CD4-positive, CD25-positive, alpha-beta regulatory T cell (primary cell): ENCODE results near the gene STARD8. TPM values are rescaled to one million over a fixed set of nuclear protein-coding genes. Genes with fewer than 3 reads are reported as not detected.

Experiments
- ATAC-seq, 2 donors: fragments of 150-1000 bp; cut with Tn5 transposase; one replicate each; pipeline ENCODE4 v1.10.0; 2021; ENCODE audit warnings: low read depth in 2 of 2, moderate number of reproducible peaks in 2 of 2, moderate library complexity in 1 of 2
- DNase-seq, 3 donors: peaks; one replicate each; pipeline versions ENCODE4 v3.0.0 to v3.0.0-alpha.2; 2012 to 2022; ENCODE audit warnings: mixed read lengths in 1 of 3
- H3K27ac ChIP-seq: one replicate; pipeline ENCODE4 v1.7.0; 2013; ENCODE audit warnings: mild to moderate bottlenecking, low read length; ENCODE audit not compliant: insufficient read depth, poor library complexity, severe bottlenecking
- H3K27me3 ChIP-seq: one replicate; pipeline ENCODE4 v1.7.0; 2013; ENCODE audit warnings: low read length; ENCODE audit not compliant: control insufficient read depth, insufficient read depth
- H3K36me3 ChIP-seq: one replicate; pipeline ENCODE4 v1.7.0; 2013; ENCODE audit warnings: mild to moderate bottlenecking, low read length, moderate library complexity; ENCODE audit not compliant: control insufficient read depth, insufficient read depth
- H3K4me1 ChIP-seq: 2 replicates; pipeline ENCODE4 v1.7.0; 2013; ENCODE audit warnings: mild to moderate bottlenecking, low read length; ENCODE audit not compliant: insufficient read depth, control insufficient read depth, poor library complexity, severe bottlenecking
- H3K4me3 ChIP-seq: one replicate; pipeline ENCODE4 v1.7.0; 2013; ENCODE audit warnings: low read depth, mild to moderate bottlenecking, low read length, moderate library complexity
- H3K9me3 ChIP-seq, 2 experiments: 1 replicate in 1 of 2; 2 replicates in 1 of 2; pipeline ENCODE4 v1.7.0; 2013; ENCODE audit warnings: low read length in 2 of 2, mild to moderate bottlenecking in 1 of 2, moderate library complexity in 1 of 2; ENCODE audit not compliant: control insufficient read depth in 2 of 2
- H3K27ac Mint-ChIP-seq, 3 donors: one replicate each; pipeline ENCODE4 v1.8.0; 2020 to 2022; ENCODE audit warnings: mild to moderate bottlenecking in 3 of 3, mixed read lengths in 3 of 3, moderate library complexity in 2 of 3
- H3K27me3 Mint-ChIP-seq: one replicate; pipeline ENCODE4 v1.8.0; 2022; ENCODE audit warnings: mild to moderate bottlenecking, mixed read lengths
- H3K36me3 Mint-ChIP-seq: one replicate; pipeline ENCODE4 v1.8.0; 2020; ENCODE audit warnings: mixed read lengths
- H3K4me1 Mint-ChIP-seq, 4 donors: one replicate each; pipeline ENCODE4 v1.8.0; 2020 to 2022; ENCODE audit warnings: mixed read lengths in 4 of 4, mild to moderate bottlenecking in 1 of 4
- H3K4me3 Mint-ChIP-seq, 4 donors: one replicate each; pipeline ENCODE4 v1.8.0; 2020 to 2022; ENCODE audit warnings: mild to moderate bottlenecking in 4 of 4, mixed read lengths in 4 of 4, moderate library complexity in 3 of 4
- H3K9me3 Mint-ChIP-seq, 7 donors: one replicate each; pipeline ENCODE4 v1.8.0; 2020 to 2022; ENCODE audit warnings: mixed read lengths in 7 of 7, mild to moderate bottlenecking in 3 of 7, moderate library complexity in 2 of 7
- polyA plus RNA-seq, 4 donors: library from polyadenylated mRNA; unstranded; fragments of 300-500 nt; fragmentation: Illumina TruSeq; gene quantifications; one replicate each; pipeline ENCODE4 v1.2.3, GENCODE V29; 2021
- total RNA-seq: library from RNA; stranded (reverse); gene quantifications from one replicate; pipeline ENCODE4 v1.2.3, GENCODE V29; 2022

STARD8 gene
- total and polyA plus RNA-seq, 5 donors from 2014 or later = 0.21 to 0.57 TPM; not detected in 3

DNA sequence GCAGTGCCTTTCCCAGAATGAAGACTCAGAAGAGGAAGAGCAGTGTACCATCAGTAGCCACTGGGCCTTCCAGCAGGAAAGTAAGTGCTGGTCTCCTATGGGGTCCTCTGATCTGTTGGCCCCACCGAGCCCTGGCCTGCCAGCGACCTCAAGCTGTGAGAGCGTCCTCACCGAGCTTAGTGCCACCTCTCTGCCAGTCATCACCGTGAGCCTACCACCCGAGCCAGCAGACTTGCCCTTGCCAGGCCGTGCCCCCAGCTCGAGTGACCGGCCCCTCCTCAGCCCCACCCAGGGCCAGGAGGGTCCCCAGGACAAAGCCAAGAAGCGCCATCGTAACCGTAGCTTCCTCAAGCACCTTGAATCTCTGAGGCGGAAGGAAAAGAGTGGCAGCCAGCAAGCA lies 69.7 kb downstream of the STARD8 start:
- H3K27ac Mint-ChIP-seq = no peak overlapping the region
- Histone ChIP-seq H3K36me3 (no peaks in the 10 kb centered on the region), H3K9me3 (no peaks in the 10 kb centered on the region), H3K4me1 (no peaks in the 10 kb centered on the region), H3K27ac (no peak overlapping the region), H3K27me3 (no peaks in the 10 kb centered on the region), H3K4me3 (no peak overlapping the region)
- H3K9me3 Mint-ChIP-seq = peaks cover 0 to 1% (median 0%) of the 10 kb centered on the region in 7 donors
- ATAC-seq (no peak), DNase-seq (no peak)
- no peaks in the 10 kb centered on the region for H3K27me3 Mint-ChIP-seq
- no peaks in the 10 kb centered on the region for H3K4me1 Mint-ChIP-seq
- H3K4me3 Mint-ChIP-seq = no peak overlapping the region
- no peaks in the 10 kb centered on the region for H3K36me3 Mint-ChIP-seq

- DNase-seq (no peak), ATAC-seq (no peak)
- Histone ChIP-seq H3K27ac (no peak overlapping the region), H3K27me3 (no peaks in the 10 kb centered on the region), H3K9me3 (no peaks in the 10 kb centered on the region), H3K36me3 (no peaks in the 10 kb centered on the region), H3K4me1 (no peaks in the 10 kb centered on the region), H3K4me3 (no peak overlapping the region)
- H3K4me1 Mint-ChIP-seq = no peaks in the 10 kb centered on the region
- no peaks in the 10 kb centered on the region for H3K36me3 Mint-ChIP-seq
- peaks cover 0 to 1% (median 0%) of the 10 kb centered on the region in 7 donors for H3K9me3 Mint-ChIP-seq
- H3K4me3 Mint-ChIP-seq = no peak overlapping the region
- H3K27me3 Mint-ChIP-seq = no peaks in the 10 kb centered on the region
- H3K27ac Mint-ChIP-seq = no peak overlapping the region
These were observed 70.4 kb downstream of the STARD8 start for GRCh38 chrX:68717663-68718442.

DNA sequence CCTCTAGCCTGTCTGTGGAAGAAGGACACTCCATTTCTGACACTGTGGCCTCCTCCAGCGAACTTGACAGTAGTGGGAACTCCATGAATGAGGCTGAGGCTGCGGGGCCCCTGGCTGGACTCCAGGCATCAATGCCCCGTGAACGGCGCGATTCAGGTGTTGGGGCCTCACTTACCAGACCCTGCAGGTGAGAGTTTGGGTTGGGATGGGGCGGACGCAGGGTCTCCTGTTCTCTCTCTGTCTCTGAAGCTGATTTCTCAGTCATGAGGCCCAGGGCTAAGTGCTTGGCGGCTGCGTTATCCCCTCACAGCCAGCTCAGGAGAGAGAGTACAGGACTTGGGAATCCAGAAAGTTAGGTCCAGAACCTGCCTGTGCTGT lies 71.0 kb downstream of the STARD8 start:
- no peak overlapping the region for H3K27ac Mint-ChIP-seq
- Histone ChIP-seq H3K27me3 (no peaks in the 10 kb centered on the region), H3K9me3 (no peaks in the 10 kb centered on the region), H3K4me3 (no peak overlapping the region), H3K4me1 (no peaks in the 10 kb centered on the region), H3K36me3 (no peaks in the 10 kb centered on the region), H3K27ac (no peak overlapping the region)
- H3K4me1 Mint-ChIP-seq = no peaks in the 10 kb centered on the region
- ATAC-seq (no peak), DNase-seq (no peak)
- no peaks in the 10 kb centered on the region for H3K27me3 Mint-ChIP-seq
- no peak overlapping the region for H3K4me3 Mint-ChIP-seq
- no peaks in the 10 kb centered on the region for H3K36me3 Mint-ChIP-seq
- peaks cover 0 to 2% (median 0%) of the 10 kb centered on the region in 7 donors for H3K9me3 Mint-ChIP-seq

DNA sequence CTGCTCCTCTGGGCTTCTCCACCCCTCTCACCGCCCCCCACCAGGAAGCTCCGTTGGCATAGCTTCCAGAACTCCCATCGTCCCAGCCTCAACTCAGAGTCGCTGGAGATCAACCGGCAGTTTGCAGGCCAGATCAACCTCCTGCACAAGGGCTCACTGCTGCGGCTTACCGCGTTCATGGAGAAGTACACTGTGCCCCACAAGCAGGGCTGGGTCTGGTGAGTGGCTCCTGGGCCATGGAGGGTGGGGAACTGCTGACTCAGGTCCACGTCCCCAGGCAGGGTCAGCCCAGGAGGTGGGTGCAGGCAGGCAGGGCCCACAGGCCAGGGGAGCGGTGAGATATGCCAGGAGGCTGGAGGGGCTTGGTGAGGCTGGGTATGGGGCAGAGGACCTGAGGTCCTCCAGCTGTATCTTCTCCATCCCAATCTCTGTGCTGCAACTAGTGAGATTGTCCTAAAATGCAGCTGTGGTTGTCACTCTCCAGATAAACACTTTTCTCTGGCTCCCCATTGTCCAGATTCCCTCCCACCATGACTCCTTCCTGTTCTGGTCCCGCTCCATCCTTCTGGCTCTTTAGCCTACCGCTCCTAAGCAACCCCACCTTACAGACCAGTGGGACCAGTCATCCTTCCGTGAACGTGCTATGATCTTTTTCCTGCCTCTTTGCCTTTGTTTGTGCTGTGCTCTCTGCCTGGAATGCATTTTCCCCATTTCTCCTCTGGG lies 71.9 kb downstream of the STARD8 start:
- Mint-ChIP-seq H3K27ac (no peak overlapping the region), H3K9me3 (peaks cover 0 to 2% (median 0%) of the 10 kb centered on the region in 7 donors)

GRCh38 chrX:68719904-68720614 lies 72.6 kb downstream of the STARD8 start:
- Histone ChIP-seq H3K9me3 (no peaks in the 10 kb centered on the region), H3K27me3 (no peaks in the 10 kb centered on the region), H3K4me3 (no peak overlapping the region), H3K36me3 (no peaks in the 10 kb centered on the region), H3K27ac (no peak overlapping the region), H3K4me1 (no peaks in the 10 kb centered on the region)
- no peaks in the 10 kb centered on the region for H3K27me3 Mint-ChIP-seq
- H3K4me1 Mint-ChIP-seq = no peaks in the 10 kb centered on the region
- ATAC-seq (no peak), DNase-seq (peak in 1 of 3 donors; percentile 6)
- H3K36me3 Mint-ChIP-seq = no peaks in the 10 kb centered on the region
- no peak overlapping the region for H3K4me3 Mint-ChIP-seq
- no peak overlapping the region for H3K27ac Mint-ChIP-seq
- H3K9me3 Mint-ChIP-seq = peaks cover 0 to 2% (median 0%) of the 10 kb centered on the region in 7 donors

More for the DNA sequence above, 71.9 kb downstream of the STARD8 start:
- Histone ChIP-seq H3K27me3 (no peaks in the 10 kb centered on the region), H3K36me3 (no peaks in the 10 kb centered on the region), H3K27ac (no peak overlapping the region), H3K9me3 (no peaks in the 10 kb centered on the region), H3K4me1 (no peaks in the 10 kb centered on the region), H3K4me3 (no peak overlapping the region)
- Mint-ChIP-seq H3K36me3 (no peaks in the 10 kb centered on the region), H3K4me1 (no peaks in the 10 kb centered on the region), H3K27me3 (no peaks in the 10 kb centered on the region), H3K4me3 (no peak overlapping the region)
- ATAC-seq (no peak), DNase-seq (no peak)

DNA sequence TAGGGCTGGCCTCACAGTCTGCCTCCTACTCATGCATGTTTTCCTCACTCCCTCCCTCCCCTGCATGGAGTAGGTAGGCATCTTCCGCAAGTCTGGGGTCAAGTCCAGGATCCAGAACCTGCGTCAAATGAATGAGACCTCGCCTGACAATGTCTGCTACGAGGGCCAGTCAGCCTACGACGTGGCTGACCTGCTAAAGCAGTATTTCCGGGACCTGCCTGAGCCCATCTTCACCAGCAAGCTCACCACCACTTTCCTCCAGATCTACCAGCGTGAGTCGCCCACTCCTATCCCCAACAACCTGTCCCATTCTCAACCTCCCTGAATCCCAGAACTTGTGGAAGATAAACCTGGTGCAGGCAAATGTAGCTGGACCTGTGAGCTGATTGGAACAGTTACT lies 73.4 kb downstream of the STARD8 start:
- Mint-ChIP-seq H3K4me3 (no peak overlapping the region), H3K9me3 (peaks cover 0 to 2% (median 0%) of the 10 kb centered on the region in 7 donors), H3K36me3 (no peaks in the 10 kb centered on the region), H3K27ac (no peak overlapping the region), H3K27me3 (no peaks in the 10 kb centered on the region), H3K4me1 (no peaks in the 10 kb centered on the region)
- Histone ChIP-seq H3K4me1 (no peaks in the 10 kb centered on the region), H3K4me3 (no peak overlapping the region), H3K27ac (no peak overlapping the region), H3K27me3 (no peaks in the 10 kb centered on the region), H3K9me3 (no peaks in the 10 kb centered on the region), H3K36me3 (no peaks in the 10 kb centered on the region)
- DNase-seq (no peak), ATAC-seq (no peak)

DNA sequence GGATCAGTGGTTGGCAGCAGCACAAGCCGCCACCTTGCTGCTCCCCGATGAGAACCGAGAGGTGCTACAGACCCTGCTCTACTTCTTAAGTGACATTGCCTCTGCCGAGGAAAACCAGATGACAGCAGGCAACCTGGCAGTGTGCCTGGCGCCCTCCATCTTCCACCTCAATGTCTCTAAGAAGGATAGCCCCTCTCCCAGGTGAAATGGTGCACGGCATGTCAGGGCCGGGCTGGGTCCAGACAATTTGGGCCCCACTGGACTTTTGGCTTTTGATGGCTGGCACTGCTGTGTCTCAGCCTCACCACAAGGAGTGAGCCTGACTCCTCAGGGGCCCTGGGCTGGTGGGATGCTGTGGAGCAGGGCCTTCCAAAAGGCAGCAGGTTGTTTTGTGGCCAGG lies 74.1 kb downstream of the STARD8 start:
- peaks cover 0 to 2% (median 0%) of the 10 kb centered on the region in 7 donors for H3K9me3 Mint-ChIP-seq
- H3K36me3 Mint-ChIP-seq = no peaks in the 10 kb centered on the region
- Histone ChIP-seq H3K27ac (no peak overlapping the region), H3K4me3 (no peak overlapping the region), H3K27me3 (no peaks in the 10 kb centered on the region), H3K4me1 (no peaks in the 10 kb centered on the region), H3K9me3 (no peaks in the 10 kb centered on the region), H3K36me3 (no peaks in the 10 kb centered on the region)
- H3K27ac Mint-ChIP-seq = no peak overlapping the region
- DNase-seq = no peak
- H3K4me3 Mint-ChIP-seq = no peak overlapping the region
- no peaks in the 10 kb centered on the region for H3K27me3 Mint-ChIP-seq
- ATAC-seq = no peak
- no peaks in the 10 kb centered on the region for H3K4me1 Mint-ChIP-seq
